Nucleus accumbens (tissue), 56 donors: ENCODE measurements around the gene UBE2E2.
"Not testable (repeated sequence)": the region's sequence is repeated elsewhere in the genome, so short reads cannot be mapped to it uniquely, and the experiment has no call there.

Experiments used
- DNase-seq, 56 donors: peaks; one replicate each; lab custom pipeline; 2025; lab: John Stamatoyannopoulos, UW

UBE2E2 gene

GRCh38 chr3:23202921-23203707, at the start of gene UBE2E2:
UBE2E2 (plus strand) TSS chr3:23203327.
- peak in 53 of 56 donors; percentile 13 to 84 (median 65) for DNase-seq

- no peak for DNase-seq
These were observed 49.7 kb upstream of the UBE2E2 start for GRCh38 chr3:23153436-23153835.

GRCh38 chr3:23157331-23157730, 45.8 kb upstream of the UBE2E2 start:
- DNase-seq: no peak

- no peak for DNase-seq
These were observed 43.2 kb upstream of the UBE2E2 start for GRCh38 chr3:23159929-23160328.

- no peak for DNase-seq
These were observed 41.8 kb upstream of the UBE2E2 start for GRCh38 chr3:23161308-23161707.

- no peak for DNase-seq
These were observed 41.1 kb upstream of the UBE2E2 start for GRCh38 chr3:23161896-23162570.

- no peak for DNase-seq
These were observed 40.2 kb upstream of the UBE2E2 start for GRCh38 chr3:23162934-23163333.

- no peak for DNase-seq
These were observed 38.4 kb upstream of the UBE2E2 start for GRCh38 chr3:23164746-23165145.

- DNase-seq: no peak
These were observed 37.6 kb upstream of the UBE2E2 start for GRCh38 chr3:23165571-23165970.

GRCh38 chr3:23166276-23166675, 36.9 kb upstream of the UBE2E2 start:
- no peak for DNase-seq

- no peak for DNase-seq
These were observed 36.3 kb upstream of the UBE2E2 start for GRCh38 chr3:23166845-23167244.

GRCh38 chr3:23169551-23169950, 33.6 kb upstream of the UBE2E2 start:
- DNase-seq: no peak

GRCh38 chr3:23170291-23170690, 32.8 kb upstream of the UBE2E2 start:
- DNase-seq: no peak

- no peak for DNase-seq
These were observed 31.1 kb upstream of the UBE2E2 start for GRCh38 chr3:23172059-23172458.

- DNase-seq: no peak
These were observed 28.6 kb upstream of the UBE2E2 start for GRCh38 chr3:23174426-23175039.

- DNase-seq: no peak
These were observed 27.6 kb upstream of the UBE2E2 start for GRCh38 chr3:23175341-23176083.

GRCh38 chr3:23176839-23177238, 26.3 kb upstream of the UBE2E2 start:
- not testable (repeated sequence) for DNase-seq

GRCh38 chr3:23182996-23183513, 20.1 kb upstream of the UBE2E2 start:
- no peak for DNase-seq

- peak in 21 of 56 donors; percentile 1 to 46 (median 5) for DNase-seq
These were observed 19.4 kb upstream of the UBE2E2 start for GRCh38 chr3:23183731-23184130.

GRCh38 chr3:23185861-23186260, 17.3 kb upstream of the UBE2E2 start:
- no peak for DNase-seq

- no peak for DNase-seq
These were observed 13.9 kb upstream of the UBE2E2 start for GRCh38 chr3:23189187-23189586.
